SHP77 (cell line): ENCODE data around the gene BUB3.
"Not testable (repeated sequence)": the region's sequence is repeated elsewhere in the genome, so short reads cannot be mapped to it uniquely, and the experiment has no call there.

Experiments used
- DNase-seq, 2 experiments: peaks; one replicate each; lab custom pipeline; 2025; lab: John Stamatoyannopoulos, UW

Gene BUB3

GRCh38 chr10:123154711-123155505 is 706 bp downstream of the BUB3 start:
- DNase-seq, result peak; percentile 17 to 47

DNA sequence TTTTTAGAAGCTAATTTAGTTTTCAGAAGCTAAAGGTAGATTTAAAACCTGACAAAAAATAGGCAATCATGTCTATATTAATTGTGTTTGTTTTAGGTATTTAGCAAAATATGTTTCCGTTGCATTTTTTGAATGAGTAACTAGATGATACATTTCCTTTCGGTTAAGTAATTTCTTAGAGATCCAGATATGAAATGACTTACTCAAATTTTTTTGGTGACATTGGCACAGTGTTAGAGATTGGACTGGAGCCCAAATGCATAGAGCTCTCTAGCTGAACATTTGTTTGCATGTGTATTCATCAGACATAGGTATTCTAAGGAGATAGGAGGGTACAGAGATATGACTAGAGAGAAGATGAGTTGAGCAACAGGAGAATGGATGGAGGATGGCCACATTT is 1.9 kb downstream of the BUB3 start:
- DNase-seq, result no peak

- DNase-seq, result no peak
These were observed 3.0 kb downstream of the BUB3 start for GRCh38 chr10:123157210-123157609.

- DNase-seq, result no peak
These were observed 4.5 kb downstream of the BUB3 start for GRCh38 chr10:123158682-123159081.

GRCh38 chr10:123160311-123160980 is 6.2 kb downstream of the BUB3 start:
- DNase-seq, result no peak

DNA sequence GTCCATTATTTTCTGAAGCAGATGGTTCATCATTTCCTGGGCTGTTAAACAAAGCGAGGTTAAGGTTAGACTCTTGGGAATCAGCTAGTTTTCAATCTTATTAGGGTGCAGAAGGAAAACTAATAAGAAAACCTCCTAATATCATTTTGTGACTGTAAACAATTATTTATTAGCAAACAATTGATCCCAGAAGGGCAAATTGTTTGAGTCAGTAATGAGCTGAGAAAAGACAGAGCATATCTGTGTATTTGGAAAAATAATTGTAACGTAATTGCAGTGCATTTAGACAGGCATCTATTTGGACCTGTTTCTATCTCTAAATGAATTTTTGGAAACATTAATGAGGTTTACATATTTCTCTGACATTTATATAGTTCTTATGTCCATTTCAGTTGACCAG is 10.1 kb downstream of the BUB3 start:
- no peak for DNase-seq

- no peak for DNase-seq
These were observed 11.4 kb downstream of the BUB3 start for GRCh38 chr10:123165445-123166072.

DNA sequence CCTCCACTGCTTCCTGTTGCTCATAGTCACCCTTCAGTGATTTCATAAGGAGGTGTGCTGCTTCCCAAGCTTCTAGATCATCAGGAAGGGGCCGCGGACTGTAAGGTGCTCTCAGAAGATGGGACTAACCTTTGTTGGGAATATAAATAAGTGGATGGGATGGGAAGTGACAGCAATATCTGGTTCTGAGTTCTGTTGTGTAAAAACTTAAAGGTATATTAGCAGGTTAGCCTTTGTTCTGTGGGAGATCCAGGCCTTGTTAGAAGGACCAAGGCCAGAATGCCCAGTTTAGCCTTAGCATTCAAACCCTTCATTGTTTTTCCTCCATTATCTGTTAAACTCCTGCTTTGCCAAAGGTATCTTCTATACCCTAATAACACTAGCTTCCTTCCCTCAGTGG is 12.4 kb downstream of the BUB3 start:
- no peak for DNase-seq

DNA sequence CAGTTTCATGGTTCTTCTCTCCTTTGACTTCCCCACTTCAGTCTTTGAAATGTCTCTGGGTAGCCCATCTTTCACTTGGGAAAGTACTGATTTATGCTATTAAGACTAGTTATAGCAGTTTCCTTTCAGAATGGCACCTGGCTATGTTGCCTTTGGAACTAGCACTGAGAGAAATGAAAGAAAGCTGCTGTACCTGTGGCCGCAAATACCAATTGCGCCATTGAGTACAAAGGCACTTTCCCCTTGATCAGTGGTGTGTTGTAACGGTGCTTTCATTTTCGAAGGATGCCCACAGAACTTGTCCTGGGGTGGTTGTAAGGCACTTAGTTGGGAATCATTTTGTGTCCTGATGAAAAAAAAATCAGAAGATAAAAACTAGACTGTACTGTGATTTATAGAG is 16.8 kb downstream of the BUB3 start:
- no peak for DNase-seq

DNA sequence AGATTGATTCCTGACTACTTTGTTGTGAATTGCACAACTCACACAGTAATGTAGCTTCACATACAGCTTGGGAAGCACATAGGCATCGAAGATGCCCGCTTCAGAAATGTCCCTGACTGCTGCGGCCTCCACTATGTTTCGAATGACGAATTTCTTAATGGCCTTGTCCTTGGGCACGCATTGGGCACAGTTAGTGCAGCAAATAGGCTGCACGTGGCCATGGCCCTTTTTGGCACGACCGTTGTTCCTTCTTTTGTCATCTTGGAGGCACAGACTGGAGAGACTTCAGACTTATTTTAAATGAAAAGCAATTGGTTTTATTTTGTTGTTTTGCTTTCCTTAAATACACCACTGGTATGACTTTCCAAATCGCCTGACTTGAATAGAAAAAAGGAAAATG is 17.4 kb downstream of the BUB3 start:
- not testable (repeated sequence) for DNase-seq

DNA sequence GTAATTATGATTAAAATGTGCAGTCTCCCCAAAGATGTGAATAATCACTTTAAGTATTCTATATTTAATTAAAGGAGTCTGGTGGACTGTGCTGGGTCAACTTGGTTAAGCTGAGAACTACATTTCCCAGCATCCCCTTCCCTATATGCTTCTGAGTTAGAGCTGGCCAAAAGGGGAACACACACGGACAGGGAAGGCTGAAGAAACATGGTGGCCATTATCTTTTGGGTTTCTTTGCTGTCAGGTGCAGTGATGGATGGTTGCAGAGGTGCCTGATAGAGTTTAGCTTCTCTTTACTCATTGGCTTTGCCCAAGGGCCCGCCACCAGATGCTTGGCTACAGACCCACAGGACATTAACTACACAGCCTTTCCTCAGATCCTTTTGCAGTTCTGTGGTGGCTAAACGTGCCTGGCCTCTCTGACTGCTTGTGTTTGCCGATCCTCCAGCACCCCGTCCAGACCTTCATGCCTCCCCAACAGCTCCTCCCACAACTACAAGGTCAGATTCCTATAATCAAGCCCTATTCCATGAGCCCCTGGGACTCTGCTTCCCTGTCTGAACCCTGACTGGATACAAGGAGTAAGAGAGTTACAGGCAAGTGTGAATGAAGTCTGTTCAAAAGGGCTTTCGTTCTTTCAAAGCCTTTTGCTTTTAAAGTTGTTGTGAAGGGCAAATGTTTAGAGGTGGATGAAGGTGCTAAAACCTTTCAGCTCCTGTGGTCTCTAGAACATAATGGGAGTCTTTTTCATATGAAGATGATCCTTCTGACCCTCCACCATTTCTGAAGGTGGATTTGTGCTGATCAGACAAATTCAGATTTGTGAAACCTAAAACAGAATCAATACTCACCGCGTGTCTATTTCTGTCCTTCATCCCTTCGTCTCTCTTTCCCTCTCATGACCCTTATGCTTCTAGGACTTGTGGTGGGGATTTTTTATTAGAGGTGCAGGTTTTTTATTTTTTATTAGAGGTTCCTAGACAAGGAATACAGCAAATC is 21.5 kb downstream of the BUB3 start:
- no peak for DNase-seq

- not testable (repeated sequence) for DNase-seq
These were observed 24.2 kb downstream of the BUB3 start for GRCh38 chr10:123178390-123178789.

GRCh38 chr10:123180101-123181090 is 26.2 kb downstream of the BUB3 start:
- DNase-seq, result no peak

DNA sequence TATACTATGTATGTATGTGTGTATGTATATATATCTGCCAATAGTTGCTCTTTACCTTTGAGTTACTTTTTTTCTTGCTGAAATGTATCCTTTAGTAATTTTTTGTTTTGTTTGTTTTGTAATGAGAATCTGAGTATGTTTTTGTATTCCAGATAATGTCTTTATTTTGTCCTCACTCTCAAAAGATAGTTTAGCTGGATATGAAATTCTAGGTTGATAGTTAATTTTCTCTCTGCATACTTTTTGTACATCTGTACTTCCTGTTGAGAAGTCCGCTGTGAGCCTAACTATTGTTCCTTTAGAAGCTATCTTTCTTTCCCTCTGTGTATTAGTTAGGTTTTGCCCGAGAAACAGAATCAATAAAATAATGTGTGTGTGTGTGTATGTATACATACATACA is 29.5 kb downstream of the BUB3 start:
- DNase-seq, result no peak

DNA sequence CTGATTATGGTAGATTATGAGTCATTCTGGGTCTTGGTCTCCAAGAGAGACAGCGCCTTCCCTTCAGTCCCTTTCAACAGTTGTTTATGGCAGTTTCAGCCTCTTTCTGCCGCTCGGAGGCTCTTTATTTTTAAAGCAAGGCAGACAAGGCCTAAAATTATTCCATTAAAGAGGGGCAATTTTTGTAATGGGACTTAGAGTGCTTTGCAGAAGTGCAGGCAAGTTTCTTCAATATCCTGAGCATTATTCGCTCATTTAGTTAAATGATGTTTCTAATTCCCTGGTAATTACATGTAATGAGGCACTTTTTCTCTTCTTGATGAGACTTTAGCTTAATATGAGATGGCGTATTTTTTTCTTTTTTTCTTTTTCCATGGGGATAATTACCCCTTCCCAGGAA is 33.6 kb downstream of the BUB3 start:
- DNase-seq, result no peak

GRCh38 chr10:123191886-123192285 is 37.7 kb downstream of the BUB3 start:
- no peak for DNase-seq

- no peak for DNase-seq
These were observed 39.9 kb downstream of the BUB3 start for GRCh38 chr10:123194056-123194455.

DNA sequence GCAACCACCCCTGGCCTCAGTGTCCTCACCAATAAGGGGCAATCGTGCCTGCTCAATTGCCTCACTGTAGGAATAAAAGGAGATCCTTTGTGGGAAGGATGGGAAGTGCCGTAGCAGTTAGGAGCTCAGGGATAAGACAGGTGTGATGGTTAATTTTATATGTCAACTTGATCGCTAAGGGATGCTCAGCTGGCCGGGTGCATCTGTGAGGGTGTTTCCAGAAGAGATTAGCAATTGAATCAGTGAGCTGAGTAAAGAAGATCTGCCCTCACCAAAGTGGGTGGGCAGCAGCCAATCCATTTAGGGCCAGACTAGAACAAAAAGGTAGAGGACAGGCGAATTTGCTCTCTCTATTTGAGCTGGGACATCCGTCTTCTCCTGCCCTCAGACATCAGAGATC is 46.3 kb downstream of the BUB3 start:
- no peak for DNase-seq

DNA sequence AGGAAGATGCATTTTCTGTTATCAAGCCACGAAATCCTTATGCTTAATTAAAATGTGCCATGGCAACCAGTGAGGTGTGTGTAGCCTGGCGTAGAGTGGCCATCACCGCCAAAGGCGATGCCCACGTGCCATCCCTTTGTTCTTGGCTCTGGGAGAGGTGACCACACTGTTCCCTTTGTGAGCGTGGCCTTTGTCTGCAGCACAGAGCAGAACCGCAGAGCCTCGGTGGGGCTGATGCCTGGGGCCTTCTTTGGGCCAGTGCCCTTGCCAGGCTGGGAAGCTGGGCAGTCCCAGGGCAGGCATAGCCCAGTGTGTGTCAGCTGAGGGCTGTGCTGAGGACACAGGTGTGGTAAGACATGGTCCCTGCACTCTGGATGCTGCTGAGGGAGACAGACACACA is 48.3 kb downstream of the BUB3 start:
- no peak for DNase-seq

GRCh38 chr10:123203393-123204126 is 49.4 kb downstream of the BUB3 start:
- peak; percentile 61 to 71 for DNase-seq
